AML-193 (cell line): ENCODE results near the gene SOX6.
"Not testable (repeated sequence)": the region's sequence is repeated elsewhere in the genome, so short reads cannot be mapped to it uniquely, and the experiment has no call there.

Source experiments
- DNase-seq, 2 experiments: peaks; one replicate each; lab custom pipeline; 2025; lab: John Stamatoyannopoulos, UW

SOX6 gene

DNA sequence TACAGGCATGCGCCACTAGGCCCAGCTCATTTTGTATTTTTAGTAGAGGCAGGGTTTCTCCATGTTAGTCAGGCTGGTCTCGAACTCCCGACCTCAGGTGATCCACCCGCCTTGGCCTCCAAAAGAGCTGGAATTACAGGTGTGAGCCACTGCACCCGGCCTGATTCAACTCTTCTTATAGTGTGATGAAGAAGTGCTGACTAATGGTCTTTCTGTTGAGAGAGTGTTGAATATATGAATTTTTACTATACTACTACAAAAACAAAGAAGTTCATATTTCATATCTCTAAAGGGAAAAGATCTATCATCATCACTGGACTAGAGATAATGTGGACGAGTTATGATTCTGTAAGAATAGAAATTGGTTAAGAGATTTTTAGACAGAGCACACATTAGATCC, 320.1 kb downstream of the SOX6 start:
- DNase-seq = no peak

DNA sequence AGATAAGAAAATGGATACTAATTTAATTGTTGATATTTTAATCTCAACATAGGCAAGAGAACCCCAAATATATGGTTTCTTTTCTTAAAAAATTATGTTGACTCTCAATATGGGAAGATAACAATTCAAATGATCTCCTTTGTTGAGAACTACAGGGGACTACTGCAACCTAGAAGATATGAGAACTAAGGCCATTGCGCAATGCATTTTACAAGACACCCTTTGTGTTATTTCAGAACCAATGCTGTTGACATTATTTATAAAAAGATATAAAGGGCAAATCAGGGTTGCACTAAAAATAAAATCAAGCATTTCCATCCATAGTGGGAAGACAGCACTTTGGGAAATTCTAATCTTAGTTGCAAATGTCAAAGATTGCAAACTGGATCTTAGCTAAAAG, 322.3 kb downstream of the SOX6 start:
- DNase-seq = no peak

DNA sequence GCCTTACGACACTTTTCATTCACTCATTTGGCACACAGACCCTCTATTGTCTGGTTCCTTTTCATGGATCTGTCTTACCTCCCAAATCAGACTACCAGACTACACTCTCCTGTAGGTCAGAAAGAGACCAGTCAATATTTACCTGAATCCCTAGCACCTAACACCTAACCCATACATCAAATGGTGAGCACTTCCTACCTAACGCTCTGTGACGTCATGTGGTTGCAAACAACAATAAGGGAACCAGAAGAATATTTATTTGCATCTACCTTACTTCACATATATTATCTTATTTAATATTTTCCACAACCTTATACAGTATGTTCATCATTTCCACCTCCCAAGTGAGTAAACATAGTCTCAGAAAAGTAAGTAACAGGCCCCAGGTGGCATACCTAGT, 323.4 kb downstream of the SOX6 start:
- DNase-seq = no peak

DNA sequence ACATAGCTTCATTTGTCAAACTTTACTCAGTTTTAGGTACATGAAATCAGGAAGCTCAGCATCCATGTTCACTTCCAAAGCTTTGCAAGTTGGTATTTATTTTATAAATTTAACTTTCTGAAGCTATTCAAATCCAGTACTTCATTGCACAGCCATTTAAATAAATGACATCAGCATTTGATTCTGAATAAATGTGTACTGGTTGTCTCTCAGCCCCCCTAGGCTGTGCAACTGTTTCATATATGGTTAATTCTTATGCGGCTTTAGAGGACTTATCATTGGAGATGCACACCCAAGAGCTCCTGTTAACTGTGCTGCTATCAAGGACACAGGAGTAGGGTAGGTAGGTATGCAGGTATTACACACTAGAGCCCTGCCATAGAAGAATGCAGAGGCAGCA, 325.1 kb downstream of the SOX6 start:
- DNase-seq = no peak

DNA sequence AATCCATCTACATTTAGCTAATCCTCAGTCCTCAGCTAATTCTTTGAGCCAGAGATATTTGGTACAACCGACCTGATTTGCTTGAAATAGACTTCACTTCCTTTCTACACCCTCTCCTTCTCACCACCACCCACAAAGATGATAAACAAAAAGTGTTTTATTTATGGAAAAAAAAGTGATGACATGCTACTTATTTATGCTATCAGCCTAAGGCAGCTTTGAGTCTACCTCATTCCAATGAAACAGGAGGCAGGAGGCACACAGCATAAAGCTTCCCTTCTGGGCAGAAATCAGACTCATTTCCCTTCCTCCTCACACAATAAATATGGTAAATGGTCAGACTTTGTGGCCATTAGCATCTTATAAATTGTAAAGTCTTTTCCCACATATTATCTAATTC, 325.7 kb downstream of the SOX6 start:
- no peak for DNase-seq

DNA sequence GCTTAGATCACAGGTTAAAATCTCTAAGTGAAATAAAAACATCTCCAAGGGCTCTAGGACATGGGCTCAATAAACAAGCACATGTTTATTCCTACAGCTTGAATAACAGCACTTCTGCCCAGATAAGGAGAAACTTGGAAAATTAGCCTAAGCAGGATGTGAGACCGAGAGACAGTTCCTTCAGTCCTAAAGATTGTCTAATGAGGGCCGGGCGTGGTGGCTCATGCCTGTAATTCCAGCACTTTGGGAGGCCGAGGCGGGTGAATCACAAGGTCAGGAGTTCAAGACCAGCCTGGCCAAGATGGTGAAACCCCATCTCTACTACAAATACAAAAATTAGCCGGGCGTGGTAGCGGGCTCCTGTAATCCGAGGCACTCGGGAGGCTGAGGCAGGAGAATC, 327.2 kb downstream of the SOX6 start:
- not testable (repeated sequence) for DNase-seq

DNA sequence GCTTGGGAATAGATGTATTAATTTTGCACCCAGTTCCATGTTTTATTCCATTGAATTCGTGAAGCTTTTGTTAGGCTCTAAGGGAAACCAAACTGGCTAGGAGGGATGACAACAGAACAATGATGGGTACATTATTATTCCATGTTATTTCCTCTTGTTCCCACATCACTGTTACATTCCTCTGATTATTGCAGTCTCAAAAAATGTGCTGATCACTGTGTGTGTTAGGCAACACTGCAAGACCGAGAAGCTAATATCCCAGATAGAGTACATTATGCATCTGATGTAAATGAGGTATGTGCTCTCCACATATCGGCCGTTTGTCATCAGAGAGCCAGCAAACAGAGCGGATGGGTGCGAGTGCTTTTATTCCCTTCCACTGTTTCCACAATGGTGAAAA, 327.9 kb downstream of the SOX6 start:
- DNase-seq = no peak

DNA sequence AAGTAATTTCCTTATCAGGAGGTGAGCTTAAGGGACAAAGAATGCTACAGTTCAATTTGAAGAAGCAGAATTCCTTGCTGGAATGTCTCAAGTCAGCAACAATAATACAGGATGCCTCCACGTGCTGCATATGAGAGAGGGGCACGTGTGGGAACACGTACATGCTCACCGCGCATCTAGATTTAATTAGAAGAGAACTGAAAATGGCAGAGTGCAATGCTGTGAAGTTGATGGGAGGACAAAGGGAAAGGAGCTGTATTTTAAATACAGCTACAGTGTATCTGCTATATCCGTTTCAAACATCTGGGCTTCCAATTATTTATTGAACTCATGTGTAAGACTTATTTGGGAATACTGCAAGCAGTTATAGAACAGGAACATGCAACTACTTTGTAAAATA, 328.7 kb downstream of the SOX6 start:
- DNase-seq = no peak

DNA sequence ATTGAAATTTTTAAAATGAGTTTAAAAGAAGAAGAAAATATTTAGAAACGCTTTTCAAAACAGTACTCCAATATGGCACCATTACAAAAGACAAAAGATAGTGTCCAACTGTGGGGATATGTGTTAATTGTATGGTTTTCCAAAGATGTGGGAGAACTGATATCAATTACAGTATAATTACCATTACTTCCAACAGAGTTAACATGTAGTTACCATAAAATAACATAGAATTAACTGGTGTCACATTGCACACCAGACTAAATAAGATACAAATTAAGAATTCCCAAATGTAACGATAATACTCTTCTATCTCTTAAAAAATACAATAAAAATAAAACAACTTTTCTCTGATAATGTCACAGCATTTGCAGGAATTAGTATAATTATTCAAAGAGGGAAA, 329.5 kb downstream of the SOX6 start:
- no peak for DNase-seq

DNA sequence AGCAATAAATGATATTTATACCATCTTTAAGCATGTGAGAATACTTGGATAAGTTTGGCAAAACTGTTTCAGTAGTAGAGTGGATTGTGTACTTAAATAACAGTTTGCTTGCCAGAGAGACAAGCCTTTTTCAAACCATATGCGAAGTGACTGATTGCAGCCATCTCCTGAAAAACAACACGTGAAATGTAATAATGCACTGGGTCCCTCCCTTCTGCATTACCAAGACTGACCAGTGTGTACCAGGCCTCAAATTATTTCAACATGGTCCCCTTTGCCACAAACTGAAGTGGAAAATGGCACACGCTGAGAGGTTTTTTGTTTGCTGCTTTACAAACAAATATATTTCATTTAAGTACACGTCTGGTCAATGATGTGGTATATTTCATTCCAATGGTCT, 337.4 kb downstream of the SOX6 start:
- DNase-seq = no peak

DNA sequence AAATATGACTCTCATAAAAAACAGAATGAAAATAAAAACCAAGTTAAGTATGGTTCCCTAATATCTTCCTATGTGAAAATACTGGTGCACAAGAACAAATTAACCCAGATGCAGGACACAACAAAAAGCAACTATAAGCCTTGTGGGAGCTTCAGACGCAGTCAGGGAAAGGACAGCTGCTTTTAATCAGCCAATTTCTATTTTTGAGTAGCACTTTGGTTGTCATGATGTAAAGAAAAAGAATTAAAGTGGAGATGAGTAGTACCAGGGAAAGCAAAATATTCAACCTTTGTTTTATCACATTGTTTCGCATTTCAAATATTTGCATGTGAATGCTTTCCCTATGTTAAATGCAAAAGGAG, 339.9 kb downstream of the SOX6 start:
- DNase-seq = no peak

DNA sequence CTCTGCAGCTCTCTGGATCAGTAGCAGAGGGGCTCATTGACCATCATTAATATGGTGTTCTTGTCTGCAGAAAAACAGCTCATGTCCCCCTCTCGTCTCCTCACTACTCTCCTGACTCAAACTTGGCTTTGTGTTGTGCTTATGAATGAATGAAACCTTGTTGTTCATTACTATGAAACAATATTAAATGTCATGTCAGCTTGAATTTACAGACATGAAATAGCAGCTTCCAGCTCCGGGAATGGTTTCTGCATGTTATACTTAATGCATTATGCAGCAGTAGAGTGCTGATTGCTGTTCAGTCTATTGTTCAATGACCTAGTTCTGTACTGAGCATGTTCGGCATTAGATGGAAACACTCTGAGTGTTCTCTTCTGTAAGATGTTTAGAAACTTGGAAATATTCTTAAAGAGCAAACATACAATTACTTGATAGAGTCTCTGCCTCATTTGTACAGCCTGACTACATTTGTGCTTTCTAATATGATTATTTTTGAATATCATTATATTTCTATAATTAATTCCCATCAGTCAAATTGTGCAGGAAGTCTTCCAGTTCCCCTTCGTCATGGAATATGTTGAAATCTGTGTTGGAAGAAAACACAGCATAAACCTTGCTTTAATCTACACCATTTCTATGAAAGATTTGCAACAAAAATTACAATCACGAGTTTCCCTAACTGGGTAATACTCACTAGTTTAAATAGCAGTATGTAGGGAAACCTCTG, 340.4 kb downstream of the SOX6 start:
- no peak for DNase-seq

DNA sequence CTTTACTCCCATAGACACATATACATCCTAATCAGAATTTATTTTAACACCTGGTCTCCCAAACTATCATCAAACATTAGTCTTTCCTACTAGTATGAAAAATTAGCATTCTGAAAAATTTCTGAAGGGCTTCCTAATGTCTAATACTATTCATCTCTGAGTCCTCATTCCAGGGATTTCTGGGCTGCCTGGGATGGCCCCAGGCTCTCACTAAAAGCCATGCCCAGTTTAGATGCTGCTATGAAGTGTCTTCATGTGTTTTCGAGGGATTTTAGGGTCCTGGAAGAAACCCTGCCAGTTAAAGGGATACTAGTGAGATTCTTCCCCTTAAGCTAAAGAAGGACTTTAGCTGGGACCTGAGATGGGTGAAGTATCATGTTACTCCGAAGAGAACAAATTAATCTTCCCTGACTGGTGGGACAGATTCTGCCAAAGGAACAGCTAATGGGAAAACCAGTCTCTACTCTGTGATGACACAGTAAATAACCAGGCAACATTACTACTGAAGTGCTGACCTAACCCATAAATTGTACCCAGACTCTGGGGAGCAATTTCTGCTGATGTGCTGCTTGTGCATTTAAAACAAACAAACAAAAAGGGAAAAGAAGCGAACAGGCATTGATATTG, 342.6 kb downstream of the SOX6 start:
- no peak for DNase-seq

DNA sequence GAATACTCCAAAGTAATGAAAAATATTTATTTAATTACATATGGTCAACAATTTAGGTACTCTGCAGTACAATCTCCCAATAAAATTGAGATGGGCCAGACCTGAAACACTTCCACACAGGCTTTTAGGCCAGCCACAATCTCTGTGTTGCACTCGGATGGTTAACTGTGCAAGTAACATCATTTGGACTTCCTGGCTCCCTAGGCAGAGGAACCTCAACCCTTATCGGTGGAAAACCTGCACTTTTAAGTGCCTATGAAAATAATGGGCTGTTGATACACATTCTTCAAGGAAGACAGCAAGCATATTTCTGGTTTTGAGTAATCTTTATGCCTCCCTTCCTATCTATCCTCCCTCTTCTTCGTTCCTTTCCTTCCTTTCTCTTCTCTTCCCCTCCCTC, 343.1 kb downstream of the SOX6 start:
- no peak for DNase-seq

DNA sequence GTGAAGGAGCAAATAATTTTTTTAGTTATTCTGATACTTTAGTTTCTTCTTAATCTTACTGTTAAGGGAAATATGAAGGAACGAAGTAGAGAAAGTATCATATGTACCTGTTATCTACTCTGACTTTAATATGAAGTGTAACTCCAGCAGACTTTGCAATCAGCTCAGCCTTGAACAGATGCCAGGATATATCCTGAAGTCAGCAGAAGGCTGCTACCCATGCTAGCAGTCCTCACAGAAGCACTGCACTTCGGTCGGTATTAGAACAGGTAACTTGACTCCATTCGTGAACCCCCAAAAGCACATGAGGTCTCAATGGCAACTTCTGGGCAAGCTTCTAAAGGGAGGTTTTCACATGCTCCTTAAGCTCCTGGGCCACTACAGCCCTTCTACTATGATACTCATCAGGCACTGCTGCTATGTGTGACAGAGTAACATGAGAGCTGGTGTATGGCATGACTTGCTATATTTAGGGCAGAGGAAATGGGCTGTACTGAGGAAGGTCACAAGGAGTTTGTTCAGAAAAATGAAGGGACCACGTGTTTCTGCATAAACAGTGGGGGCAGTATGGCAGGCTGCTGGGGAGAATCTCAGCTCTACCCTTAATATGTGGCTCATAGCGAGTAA, 344.1 kb downstream of the SOX6 start:
- DNase-seq = no peak

DNA sequence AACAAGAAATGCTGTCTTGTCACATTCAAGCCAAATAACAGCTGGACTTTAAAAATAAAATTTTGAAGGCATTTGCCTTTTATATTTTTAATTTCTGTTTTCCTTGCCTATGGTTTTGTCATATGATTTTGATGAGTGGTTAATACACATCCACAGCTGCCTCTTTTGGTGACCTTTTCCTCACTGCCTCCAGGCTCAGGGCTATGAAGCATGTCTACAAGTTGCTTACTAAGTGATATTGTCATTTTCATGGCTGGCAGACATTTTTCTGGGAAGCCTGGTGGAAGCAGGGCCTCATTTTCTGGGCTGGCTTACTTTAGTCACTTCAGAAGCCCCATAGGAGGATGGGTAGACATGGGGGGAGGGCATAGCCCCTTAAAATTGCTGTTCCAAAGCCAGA, 344.9 kb downstream of the SOX6 start:
- DNase-seq = no peak

DNA sequence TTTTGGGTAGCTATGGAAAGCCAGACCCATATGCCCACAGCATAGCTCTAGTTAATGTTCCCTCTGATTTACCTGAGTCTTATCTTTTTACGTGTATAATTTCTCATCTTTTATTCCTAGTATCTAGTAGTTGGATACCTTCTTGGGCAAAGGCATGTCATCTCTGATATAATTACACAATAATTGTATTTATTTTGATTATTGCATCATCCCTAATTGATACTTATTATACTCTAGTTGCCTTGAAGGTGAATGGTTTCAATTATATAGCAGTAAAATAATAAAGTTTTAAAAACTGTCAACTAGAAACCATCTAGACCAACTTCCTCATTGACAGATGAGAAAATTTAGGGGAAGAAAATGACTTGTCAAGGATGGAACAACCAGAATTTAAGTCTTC, 347.3 kb downstream of the SOX6 start:
- no peak for DNase-seq

DNA sequence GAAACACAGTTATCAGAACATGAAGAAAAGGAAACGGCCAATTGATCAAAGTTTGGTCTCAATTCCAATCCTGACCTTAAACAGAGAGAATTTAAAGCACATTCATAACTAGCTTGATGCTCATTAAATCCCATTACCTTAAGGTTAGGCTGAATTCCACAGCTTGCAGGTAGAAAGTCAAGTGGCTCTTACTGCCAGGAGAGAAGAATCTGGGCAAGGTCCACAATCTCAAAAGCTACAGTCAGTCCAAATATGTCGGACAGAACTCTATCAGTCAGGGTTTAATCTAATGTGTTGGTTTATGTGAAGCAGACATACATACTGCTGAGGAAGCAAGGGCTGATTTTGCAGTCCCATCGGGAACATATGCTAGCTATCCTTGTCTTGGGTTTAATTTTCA, 348.8 kb downstream of the SOX6 start:
- DNase-seq = no peak

DNA sequence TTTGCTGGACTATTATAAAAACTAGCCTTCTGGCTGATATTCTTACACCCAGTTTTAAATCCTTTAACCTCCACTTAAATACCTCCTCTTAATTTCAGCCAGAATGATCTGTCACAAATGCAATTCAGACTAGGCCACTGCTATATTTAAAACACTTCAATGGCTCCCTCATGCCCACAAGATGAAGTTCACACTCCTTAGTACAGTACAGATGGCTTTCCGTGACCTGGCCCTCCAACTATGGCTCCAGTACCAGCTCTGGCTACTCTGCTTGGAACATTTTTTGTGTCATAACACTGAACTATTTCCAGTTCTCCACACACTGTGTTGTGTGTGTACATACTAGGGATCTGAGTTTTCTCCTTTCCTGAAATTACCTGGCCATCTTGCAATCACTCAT, 353.4 kb downstream of the SOX6 start:
- DNase-seq = no peak

DNA sequence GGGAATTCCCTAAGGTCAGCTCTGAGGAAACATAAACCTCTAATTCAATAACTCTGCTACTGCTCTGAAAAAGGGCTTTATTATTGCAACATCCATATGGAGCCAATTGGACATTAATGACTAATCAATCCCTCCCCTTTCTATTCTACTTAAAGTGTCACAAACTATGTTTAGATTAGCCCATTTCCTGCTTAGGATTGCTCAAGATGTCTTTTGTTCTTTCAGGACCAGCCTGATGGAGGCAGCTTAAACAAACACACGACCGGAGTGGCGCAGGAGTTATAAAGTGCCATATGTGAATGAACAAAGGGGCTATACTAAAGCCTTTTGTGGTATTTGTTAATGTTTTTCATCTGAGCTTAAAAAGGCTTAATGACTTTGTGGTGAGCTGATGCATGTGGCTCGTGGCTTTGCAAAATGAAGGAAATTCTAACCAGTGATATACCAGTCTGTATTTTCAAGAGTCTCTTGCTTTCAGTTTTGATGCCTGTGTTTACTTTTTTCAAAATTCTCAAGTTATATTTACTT, 354.4 kb downstream of the SOX6 start:
- DNase-seq = peak; percentile 32 to 44

DNA sequence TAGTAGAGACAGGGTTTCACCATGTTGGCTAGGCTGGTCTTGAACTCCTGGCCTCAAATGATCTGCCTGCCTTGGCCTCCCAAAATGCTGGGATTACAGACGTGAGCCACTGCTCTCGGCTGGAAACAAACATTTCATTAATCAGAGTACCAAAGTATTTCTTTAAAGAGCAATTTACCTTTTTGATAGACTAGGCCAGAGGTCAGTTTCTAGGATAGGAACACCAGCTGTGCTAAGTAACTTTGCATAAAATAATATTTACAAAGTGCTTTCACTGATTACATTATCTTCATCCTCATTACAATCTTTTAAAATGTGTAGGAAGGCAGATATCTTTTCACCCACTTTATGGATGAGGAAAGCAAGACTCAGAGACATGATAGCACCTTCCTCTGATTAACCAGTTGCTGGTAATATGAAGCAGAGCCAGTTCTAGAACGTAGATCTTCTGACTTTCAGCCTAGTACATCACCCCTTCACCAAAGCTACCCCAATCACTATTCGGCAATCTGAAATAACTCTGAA, 355.2 kb downstream of the SOX6 start:
- no peak for DNase-seq

DNA sequence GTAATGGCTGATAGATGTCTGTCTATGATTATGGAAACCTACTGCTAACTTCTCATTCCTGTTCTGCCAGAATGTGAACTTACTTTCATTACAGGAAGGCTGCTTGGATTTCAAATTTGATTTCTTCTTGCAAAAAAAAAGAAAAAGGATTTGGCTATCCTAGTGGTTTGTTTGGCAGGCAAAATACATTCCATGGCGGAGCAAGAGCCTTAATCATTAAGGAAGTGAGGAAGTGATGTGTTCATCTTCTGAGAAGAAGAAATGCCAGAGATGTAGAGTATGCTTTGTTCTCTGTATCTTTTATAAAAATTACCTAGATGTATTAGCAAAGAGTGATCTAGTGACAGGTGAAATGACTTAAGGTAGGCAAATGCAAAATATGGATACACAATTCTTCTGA, 356.3 kb downstream of the SOX6 start:
- DNase-seq = no peak

DNA sequence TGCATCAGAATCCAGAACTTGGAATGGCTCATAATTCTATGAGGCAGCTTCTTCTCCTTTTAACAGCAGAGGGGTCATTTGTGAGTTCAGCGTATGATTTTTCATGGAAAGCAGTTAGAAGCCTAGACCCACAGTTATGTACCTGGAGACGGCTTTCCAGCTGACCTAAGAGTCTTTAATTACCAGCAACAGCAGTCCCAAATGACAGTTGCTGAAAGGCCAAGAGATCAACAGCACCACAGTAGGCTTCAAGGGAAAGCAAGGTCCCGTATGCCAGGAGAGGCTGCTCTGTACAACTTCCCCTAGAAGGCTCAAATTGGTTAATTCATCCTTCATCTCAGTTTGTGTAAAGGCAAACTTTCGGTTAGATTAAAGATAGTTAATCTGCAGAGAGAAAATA, 363.0 kb downstream of the SOX6 start:
- no peak for DNase-seq
